ENCODE results near the gene SIGLEC7.

- TF ChIP-seq CTCF (IDR thresholded peaks at IDR 0.05 in 8 of 11, conservative IDR thresholded peaks at IDR 0.05 in 3 of 11) (no peak), POLR2AphosphoS5 (IDR thresholded peaks at IDR 0.05) (no peak), POLR2A (IDR thresholded peaks at IDR 0.05) (no peak)
Observed at GRCh38 chr19:51124216-51124615, 17.9 kb upstream of the SIGLEC7 start.

All from spleen (tissue), 7 donors.